Measurements from ENCODE around the gene EGFL6.

- no peak for TF ChIP-seq CTCF (IDR thresholded peaks at IDR 0.05)
- no peak for TF ChIP-seq POLR2A (IDR thresholded peaks at IDR 0.05)
These were observed 82.9 kb downstream of the EGFL6 start for GRCh38 chrX:13652287-13652793.
